ENCODE results near the gene PRKACG.
A peak's percentile ranks its signal among the peaks of the same experiment; 100 is the strongest.

The PRKACG gene

GRCh38 chr9:68980341-68980914, 33.5 kb downstream of the PRKACG start:
- DNase-seq, result no peak

GRCh38 chr9:68979538-68980314, 34.2 kb downstream of the PRKACG start:
- no peak for DNase-seq

- DNase-seq, result no peak
These were observed 35.4 kb downstream of the PRKACG start for GRCh38 chr9:68978501-68978900.

- no peak for DNase-seq
These were observed 35.8 kb downstream of the PRKACG start for GRCh38 chr9:68978066-68978465.

GRCh38 chr9:68975365-68976043, 38.4 kb downstream of the PRKACG start:
- DNase-seq, result no peak

GRCh38 chr9:68974901-68975300, 39.0 kb downstream of the PRKACG start:
- DNase-seq, result no peak

- no peak for DNase-seq
These were observed 39.5 kb downstream of the PRKACG start for GRCh38 chr9:68974431-68974830.

GRCh38 chr9:68973619-68974018, 40.3 kb downstream of the PRKACG start:
- DNase-seq, result no peak

- DNase-seq, result peak in 1 of 2 experiments; percentile 3
These were observed 43.8 kb downstream of the PRKACG start for GRCh38 chr9:68970151-68970550.

GRCh38 chr9:68969538-68969937, 44.4 kb downstream of the PRKACG start:
- DNase-seq, result no peak

- no peak for DNase-seq
These were observed 46.1 kb downstream of the PRKACG start for GRCh38 chr9:68967800-68968199.

- DNase-seq, result no peak
These were observed 47.4 kb downstream of the PRKACG start for GRCh38 chr9:68966496-68966944.

GRCh38 chr9:68964765-68965164, 49.1 kb downstream of the PRKACG start:
- no peak for DNase-seq

GRCh38 chr9:68964102-68964541, 49.8 kb downstream of the PRKACG start:
- DNase-seq, result no peak

- DNase-seq, result no peak
These were observed 50.5 kb downstream of the PRKACG start for GRCh38 chr9:68963416-68963815.

All from SHP77 (cell line).